MM.1S (cell line): Measurements from ENCODE around the gene MIEN1.

Source experiments
- DNase-seq: peaks from one replicate; pipeline ENCODE4 v3.0.0-alpha.2; 2015
- H2AFZ ChIP-seq: fragments of 300-600 bp; sonication (generic); 2 replicates; pipeline ENCODE4 v1.6.0; 2016; ENCODE audit warnings: antibody characterized with exemption, low read length
- H3F3A ChIP-seq: fragments of 300-600 bp; sonication (generic); 2 replicates; pipeline ENCODE4 v1.6.1; 2016; ENCODE audit warnings: mild to moderate bottlenecking, antibody characterized with exemption, low read length, moderate library complexity, mixed read lengths; ENCODE audit not compliant: insufficient read depth
- H3K27ac ChIP-seq: fragments of 300-600 bp; sonication (generic); 2 replicates; pipeline ENCODE4 v1.5.1; 2016; ENCODE audit warnings: mild to moderate bottlenecking, low read length
- H3K27me3 ChIP-seq: fragments of 300-600 bp; sonication (generic); replicated peaks from 2 replicates; pipeline ENCODE4 v1.6.0; 2016; ENCODE audit warnings: low read length; ENCODE audit not compliant: insufficient read depth
- H3K36me3 ChIP-seq: fragments of 300-600 bp; sonication (generic); replicated peaks from 2 replicates; pipeline ENCODE4 v1.6.1; 2016; ENCODE audit warnings: mild to moderate bottlenecking, low read length, mixed read lengths; ENCODE audit not compliant: insufficient read depth
- H3K4me1 ChIP-seq: fragments of 300-600 bp; sonication (generic); 2 replicates; pipeline ENCODE4 v1.6.1; 2016; ENCODE audit warnings: low read length, mixed read lengths
- H3K4me2 ChIP-seq: fragments of 300-600 bp; sonication (generic); 2 replicates; pipeline ENCODE4 v1.6.0; 2016; ENCODE audit warnings: low read depth, low read length
- H3K4me3 ChIP-seq: fragments of 300-600 bp; sonication (generic); 2 replicates; pipeline ENCODE4 v1.5.1; 2016; ENCODE audit warnings: low read length, mixed read lengths
- H3K79me2 ChIP-seq: fragments of 300-600 bp; sonication (generic); 2 replicates; pipeline ENCODE4 v1.6.1; 2016; ENCODE audit warnings: mixed run types, low read length, mixed read lengths
- H3K9ac ChIP-seq: fragments of 300-600 bp; sonication (generic); 2 replicates; pipeline ENCODE4 v1.6.1; 2016; ENCODE audit warnings: low read length, mixed read lengths
- H3K9me2 ChIP-seq: fragments of 300-600 bp; sonication (generic); replicated peaks from 2 replicates; pipeline ENCODE4 v1.6.1; 2016; ENCODE audit warnings: mild to moderate bottlenecking, low read length, mixed read lengths; ENCODE audit not compliant: insufficient read depth
- H3K9me3 ChIP-seq: fragments of 300-600 bp; sonication (generic); replicated peaks from 2 replicates; pipeline ENCODE4 v1.6.1; 2016; ENCODE audit warnings: mild to moderate bottlenecking, low read length, mixed read lengths; ENCODE audit not compliant: insufficient read depth
- H4K20me1 ChIP-seq: fragments of 300-600 bp; sonication (generic); 2 replicates; pipeline ENCODE4 v1.6.1; 2016; ENCODE audit warnings: mild to moderate bottlenecking, low read length, moderate library complexity, mixed read lengths; ENCODE audit not compliant: insufficient read depth
- EZH2 ChIP-seq: fragments of 300-600 bp; sonication (generic); optimal IDR thresholded peaks from 2 replicates; pipeline ENCODE3; 2017; ENCODE audit warnings: low read depth, mild to moderate bottlenecking, antibody characterized with exemption, low read length, mixed read lengths
- EZH2phosphoT487 ChIP-seq: fragments of 300-600 bp; sonication (generic); IDR thresholded peaks from 2 replicates; pipeline ENCODE4 v1.6.1; 2018; ENCODE audit warnings: antibody characterized with exemption, low read length
- TF ChIP-seq, protein P1 (sequence below): fragments of 300-600 bp; sonication (generic); IDR thresholded peaks from 2 replicates; pipeline ENCODE4 v1.5.1; 2016; ENCODE audit warnings: antibody characterized with exemption, low read length, mixed read lengths

MIEN1 gene

DNA sequence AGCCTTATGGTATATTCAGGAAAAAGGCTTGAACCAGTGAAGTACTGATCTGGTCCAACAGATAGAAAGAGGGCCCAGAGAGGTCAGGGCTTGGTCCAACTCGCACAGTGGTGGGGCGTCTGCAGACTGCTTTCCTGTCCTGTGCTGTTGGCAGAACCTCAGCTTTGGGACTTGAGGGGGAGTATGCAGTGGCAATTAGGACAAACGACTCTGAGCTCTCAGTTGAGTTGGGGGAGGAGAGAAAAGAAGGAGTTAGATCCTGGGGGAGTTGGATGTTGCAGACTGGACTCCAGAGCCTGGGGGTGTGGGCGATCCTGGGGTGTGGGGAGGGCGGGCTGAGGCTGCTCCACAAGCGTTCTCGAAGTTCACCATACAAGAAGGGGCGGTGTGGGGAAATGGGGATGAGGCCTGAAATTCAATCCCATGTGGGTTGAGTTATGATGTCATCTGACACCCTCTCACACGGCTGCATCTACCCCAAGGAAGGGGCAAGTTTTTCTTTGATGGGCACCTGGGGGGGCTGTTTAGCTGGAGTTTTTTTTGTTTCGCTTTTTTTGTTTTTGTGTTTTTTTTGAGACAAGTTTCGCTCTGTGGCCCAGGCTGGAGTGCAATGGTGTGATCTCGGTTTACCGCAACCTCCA is 22.0 kb upstream of the MIEN1 start:
- Histone ChIP-seq H3K4me2 (no peak overlapping the region), H2AFZ (no peak overlapping the region), H3F3A (peaks cover 28% of the 10 kb centered on the region), H3K9me2 (no peaks in the 10 kb centered on the region), H3K36me3 (no peaks in the 10 kb centered on the region), H3K4me3 (no peak overlapping the region), H4K20me1 (no peaks in the 10 kb centered on the region), H3K4me1 (peaks cover 32% of the 10 kb centered on the region), H3K27ac (no peak overlapping the region), H3K27me3 (no peaks in the 10 kb centered on the region; the same call in 1 of the 2 replicates), H3K79me2 (peaks cover 11% of the 10 kb centered on the region), H3K9ac (no peak overlapping the region), H3K9me3 (no peaks in the 10 kb centered on the region)
- no peak for DNase-seq
- TF ChIP-seq, protein P1, sequence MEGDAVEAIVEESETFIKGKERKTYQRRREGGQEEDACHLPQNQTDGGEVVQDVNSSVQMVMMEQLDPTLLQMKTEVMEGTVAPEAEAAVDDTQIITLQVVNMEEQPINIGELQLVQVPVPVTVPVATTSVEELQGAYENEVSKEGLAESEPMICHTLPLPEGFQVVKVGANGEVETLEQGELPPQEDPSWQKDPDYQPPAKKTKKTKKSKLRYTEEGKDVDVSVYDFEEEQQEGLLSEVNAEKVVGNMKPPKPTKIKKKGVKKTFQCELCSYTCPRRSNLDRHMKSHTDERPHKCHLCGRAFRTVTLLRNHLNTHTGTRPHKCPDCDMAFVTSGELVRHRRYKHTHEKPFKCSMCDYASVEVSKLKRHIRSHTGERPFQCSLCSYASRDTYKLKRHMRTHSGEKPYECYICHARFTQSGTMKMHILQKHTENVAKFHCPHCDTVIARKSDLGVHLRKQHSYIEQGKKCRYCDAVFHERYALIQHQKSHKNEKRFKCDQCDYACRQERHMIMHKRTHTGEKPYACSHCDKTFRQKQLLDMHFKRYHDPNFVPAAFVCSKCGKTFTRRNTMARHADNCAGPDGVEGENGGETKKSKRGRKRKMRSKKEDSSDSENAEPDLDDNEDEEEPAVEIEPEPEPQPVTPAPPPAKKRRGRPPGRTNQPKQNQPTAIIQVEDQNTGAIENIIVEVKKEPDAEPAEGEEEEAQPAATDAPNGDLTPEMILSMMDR = no peak
- TF ChIP-seq EZH2phosphoT487 (no peak), EZH2 (no peak)

DNA sequence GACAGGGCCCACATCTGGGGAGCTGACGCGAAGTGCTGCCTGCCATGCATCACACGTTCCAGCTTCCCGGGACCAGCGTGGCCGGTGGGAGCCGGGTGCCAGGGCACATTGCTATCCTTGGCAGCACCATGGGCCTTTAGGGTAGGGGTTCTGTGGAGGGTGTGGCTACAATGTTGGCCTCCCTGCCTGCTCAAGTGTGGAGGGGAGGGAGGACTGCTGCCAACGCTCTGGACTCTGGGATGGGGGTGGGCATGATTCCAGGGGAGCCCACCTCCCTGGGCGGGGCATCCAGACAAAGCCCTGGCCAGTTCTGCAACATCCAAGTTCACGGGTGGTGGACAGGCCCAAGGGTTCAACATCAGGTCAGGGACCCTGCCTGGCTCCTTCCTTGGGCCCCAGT is 21.3 kb upstream of the MIEN1 start:
- H3K4me3 ChIP-seq = no peak overlapping the region
- H2AFZ ChIP-seq = no peak overlapping the region
- H3K4me1 ChIP-seq = peaks cover 24% of the 10 kb centered on the region
- H3K9ac ChIP-seq = no peak overlapping the region
- H3K4me2 ChIP-seq = no peak overlapping the region
- peaks cover 21% of the 10 kb centered on the region for H3F3A ChIP-seq
- no peaks in the 10 kb centered on the region for H3K36me3 ChIP-seq
- no peaks in the 10 kb centered on the region; the same call in 1 of the 2 replicates for H3K27me3 ChIP-seq
- DNase-seq = no peak
- 0 out of 2 replicates have a peak, but pooled peaks cover 6% of the 10 kb centered on the region for H3K79me2 ChIP-seq
- TF ChIP-seq, protein P1 = no peak
- TF ChIP-seq EZH2phosphoT487 (no peak), EZH2 (no peak)
- no peaks in the 10 kb centered on the region for H4K20me1 ChIP-seq
- H3K9me3 ChIP-seq = no peaks in the 10 kb centered on the region
- H3K27ac ChIP-seq = no peak overlapping the region
- H3K9me2 ChIP-seq = no peaks in the 10 kb centered on the region

DNA sequence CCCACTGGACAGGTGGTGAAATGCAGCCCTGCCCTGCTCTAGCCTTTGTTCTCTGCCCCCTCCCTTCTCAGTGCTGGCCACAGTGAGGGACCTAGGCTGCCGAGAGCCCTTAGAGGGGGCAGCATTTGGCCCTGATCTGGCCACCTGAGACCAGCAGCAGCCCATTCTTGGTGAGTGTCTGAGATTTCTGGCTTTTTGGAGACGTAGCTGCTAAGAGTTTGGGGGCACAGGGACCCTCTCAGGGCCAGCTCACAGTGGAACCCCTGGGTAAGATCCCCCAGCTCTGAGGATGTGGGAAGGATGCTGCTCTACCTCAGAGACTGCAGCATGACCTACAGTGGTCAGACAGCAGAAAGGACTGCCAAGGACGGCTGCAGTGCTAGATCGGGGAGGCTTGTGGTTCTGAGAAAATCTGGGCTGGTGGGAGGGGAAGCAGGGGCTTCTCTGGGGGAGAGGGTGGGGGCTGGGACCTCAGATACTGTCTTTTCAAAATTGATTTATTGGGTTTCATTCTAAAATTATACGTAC is 20.7 kb upstream of the MIEN1 start:
- Histone ChIP-seq H3K9me3 (no peaks in the 10 kb centered on the region), H2AFZ (no peak overlapping the region), H3K4me2 (no peak overlapping the region), H3K4me1 (peaks cover 19% of the 10 kb centered on the region), H3F3A (peaks cover 15% of the 10 kb centered on the region), H3K36me3 (no peaks in the 10 kb centered on the region), H3K27ac (no peak overlapping the region), H3K79me2 (0 out of 2 replicates have a peak, but pooled peaks cover 6% of the 10 kb centered on the region), H4K20me1 (no peaks in the 10 kb centered on the region), H3K9me2 (no peaks in the 10 kb centered on the region), H3K4me3 (no peak overlapping the region), H3K9ac (no peak overlapping the region), H3K27me3 (no peaks in the 10 kb centered on the region; the same call in 1 of the 2 replicates)
- DNase-seq = no peak
- TF ChIP-seq EZH2 = no peak
- TF ChIP-seq, protein P1 = no peak
